GM21529 (cell line): Measurements from ENCODE around the gene LANCL3.

ENCODE experiments used
- ATAC-seq: cut with Tn5 transposase; IDR thresholded peaks from one replicate; pipeline ENCODE4 v1.9.1; 2021; ENCODE audit not compliant: unreplicated experiment

Gene LANCL3

GRCh38 chrX:37678574-37678973 is 107.1 kb downstream of the LANCL3 start:
- ATAC-seq, result no peak

DNA sequence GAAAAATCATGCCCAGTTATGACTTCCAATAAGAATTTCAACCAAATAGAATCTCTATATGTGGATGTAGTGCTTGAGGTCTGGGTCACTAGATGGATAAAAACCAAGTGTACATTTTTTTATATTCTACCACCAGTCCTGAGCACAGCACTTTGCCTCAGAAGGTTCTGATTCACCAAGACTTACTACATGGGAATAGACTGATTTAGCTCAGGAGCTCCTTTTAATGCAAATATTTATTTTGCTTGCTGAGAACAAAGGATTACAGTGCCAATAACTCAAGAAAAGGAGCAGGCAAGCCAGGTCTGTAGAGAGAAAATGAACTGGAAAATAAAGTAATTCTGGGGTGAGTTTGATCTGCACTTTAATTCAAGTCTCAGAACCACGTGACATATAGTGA is 107.8 kb downstream of the LANCL3 start:
- ATAC-seq, result no peak

DNA sequence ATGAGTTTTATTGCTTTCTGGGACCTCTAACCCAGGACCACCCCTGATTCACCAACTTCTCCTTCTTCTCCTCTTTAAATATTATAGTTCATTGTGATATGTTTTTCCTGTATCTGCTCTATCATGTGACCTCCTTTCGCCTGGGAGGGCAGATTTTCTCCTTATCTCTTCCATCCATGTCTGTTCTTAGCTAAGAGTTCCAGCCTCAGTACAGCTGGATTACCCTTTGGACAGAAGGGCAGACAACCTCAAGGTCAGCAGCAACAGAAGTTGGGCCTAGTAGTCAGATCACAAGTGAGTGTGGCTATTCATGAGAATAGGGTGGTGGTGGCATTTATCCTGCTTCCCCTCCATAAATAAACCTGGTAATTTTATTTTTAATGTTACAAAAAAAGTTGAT is 108.4 kb downstream of the LANCL3 start:
- ATAC-seq, result no peak

DNA sequence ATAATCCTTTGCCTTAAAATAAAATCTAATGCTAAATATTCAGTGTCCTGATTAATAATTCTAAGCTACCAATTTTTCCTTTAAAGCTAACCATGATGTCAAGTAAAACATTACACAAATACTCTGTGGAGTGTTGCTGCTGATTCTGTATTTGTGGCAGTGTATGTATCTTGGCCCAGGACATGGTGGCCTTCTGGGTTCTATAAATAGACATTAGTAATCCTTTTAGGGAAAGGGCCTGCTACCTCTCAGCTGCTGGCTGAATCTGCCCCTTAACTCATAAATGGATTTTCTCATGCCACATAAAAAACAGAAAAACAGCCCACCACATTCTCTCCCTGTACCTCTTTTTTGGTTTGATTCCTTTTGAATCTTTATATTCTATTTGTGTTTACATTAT is 113.0 kb downstream of the LANCL3 start:
- no peak for ATAC-seq

DNA sequence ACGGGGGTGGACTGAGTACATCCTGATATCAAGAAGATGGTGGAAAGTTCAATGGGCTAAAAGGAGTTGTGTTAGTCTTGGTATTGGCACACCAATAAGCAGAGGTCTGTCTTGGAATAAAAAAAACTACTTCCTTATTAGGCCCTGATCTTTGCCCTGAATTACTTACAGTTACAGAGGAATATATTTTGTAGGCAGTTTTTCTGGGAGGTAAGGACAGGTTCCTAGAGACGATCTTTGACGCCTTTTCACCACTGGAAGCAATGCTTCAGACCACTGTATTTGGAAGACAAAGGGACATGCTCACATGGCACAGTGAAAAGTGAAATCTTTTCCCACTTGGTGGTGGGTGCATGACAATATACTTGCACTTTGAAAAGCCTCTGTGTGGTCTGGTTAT is 113.5 kb downstream of the LANCL3 start:
- no peak for ATAC-seq

GRCh38 chrX:37685381-37686359 is 114.2 kb downstream of the LANCL3 start, which contains the start of gene XK:
XK (plus strand) TSS chrX:37685791; CDS start chrX:37685962, 171 bp downstream.
- peak; percentile 63 for ATAC-seq

DNA sequence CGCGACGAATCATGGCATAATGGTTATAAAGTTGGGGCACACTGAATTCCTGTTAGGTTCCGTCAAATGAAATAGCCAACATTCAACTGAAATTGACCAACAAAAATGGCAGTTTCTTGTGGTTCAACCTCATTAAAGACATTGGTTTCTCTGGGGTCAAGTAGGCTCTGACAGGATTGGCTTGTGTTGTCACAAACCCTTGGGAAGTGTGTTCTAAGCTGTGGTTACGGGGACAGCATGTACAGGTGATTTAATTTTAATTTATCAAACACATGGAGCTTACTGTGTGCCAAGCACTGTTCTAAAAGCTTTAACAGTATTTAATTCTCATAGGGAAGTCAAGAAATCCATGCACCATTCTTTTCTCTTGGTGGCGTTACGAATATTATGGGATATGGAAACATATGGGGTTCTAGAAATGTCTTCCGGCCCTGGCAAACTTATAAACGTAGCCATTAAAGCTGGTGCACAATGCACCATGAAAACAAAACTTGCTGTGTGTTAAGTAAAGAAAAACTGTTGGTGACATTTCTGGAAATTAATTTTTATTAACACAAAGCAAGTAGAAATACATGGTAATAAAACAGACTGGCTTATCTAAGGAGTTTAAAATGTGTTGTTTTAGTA is 115.0 kb downstream of the LANCL3 start:
- no peak for ATAC-seq

DNA sequence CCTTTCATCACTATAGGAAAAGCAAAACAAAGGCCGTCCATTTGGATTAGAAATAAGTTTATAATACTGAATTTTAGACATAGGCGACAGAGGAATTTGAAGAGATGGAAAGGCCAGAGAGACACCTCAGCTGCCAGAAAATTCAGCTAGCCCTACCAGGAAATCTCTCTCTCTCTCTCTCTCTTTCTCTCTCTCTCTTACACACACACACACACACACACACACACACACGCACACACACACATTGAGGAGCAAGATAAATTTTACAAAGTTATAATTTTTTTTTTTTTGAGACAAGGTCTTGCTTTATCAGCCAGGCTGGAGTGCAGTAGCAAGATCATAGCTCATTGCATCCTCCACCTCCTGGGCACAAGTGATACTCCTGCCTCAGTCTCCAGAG is 115.5 kb downstream of the LANCL3 start:
- ATAC-seq, result no peak

DNA sequence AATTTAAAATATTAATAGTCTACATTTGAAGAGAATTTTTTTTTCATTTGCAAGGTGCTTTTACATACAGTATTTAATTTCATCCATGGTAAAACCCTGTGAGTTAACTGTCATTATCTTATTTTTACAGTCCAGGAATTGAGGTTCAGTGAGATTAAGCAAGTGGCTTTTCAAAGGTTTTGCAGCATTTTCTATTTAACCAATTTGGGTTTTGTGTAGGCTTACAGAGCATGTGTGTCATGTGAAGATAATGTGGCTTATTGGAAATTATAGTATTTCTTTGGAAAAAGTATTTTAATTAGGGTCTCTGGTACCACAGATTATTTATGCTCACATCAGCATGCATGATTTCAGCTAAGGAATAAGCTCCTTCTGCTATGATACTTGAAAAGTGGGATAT is 118.7 kb downstream of the LANCL3 start:
- ATAC-seq, result no peak

GRCh38 chrX:37692918-37693317 is 121.5 kb downstream of the LANCL3 start:
- ATAC-seq, result no peak

- no peak for ATAC-seq
Measured at GRCh38 chrX:37697169-37697760, 125.8 kb downstream of the LANCL3 start.

- no peak for ATAC-seq
Measured at GRCh38 chrX:37701588-37701987, 130.1 kb downstream of the LANCL3 start.

DNA sequence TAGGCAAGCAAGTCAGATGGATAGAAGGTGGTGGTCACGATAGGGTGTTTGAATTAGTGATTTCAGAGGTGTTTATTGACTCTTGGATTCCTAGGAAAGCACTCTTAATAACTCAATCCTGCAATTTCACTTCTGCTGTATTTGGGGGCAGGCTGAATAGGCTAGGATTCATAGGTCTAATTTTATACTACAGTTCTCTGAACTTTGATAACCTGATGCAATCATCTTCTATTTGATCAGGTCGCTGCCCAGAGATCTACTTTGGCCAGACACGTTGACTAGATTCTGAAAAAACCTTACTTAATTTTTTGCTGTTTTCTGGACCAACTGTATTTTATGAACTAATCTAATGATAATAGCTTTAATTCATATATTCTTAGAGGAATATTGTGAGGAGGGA is 140.5 kb downstream of the LANCL3 start:
- no peak for ATAC-seq

DNA sequence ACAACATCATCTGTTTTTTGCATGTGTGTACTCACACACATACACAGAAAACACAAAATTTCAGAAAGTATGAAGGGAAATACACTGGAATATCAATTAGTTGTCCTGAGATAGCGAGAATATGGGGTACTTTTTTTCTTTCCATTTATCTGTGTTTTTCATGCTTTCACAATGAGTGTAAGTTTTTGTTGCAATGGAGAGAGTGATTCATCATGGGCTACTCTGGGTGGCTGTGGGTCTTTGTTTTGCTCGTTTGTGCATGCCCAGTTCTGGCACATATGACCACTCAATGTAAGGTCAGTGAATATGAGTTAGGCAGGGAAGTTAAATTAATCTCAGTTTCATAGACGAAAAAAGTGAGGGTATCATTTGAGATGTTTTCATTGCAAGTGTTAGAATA is 141.0 kb downstream of the LANCL3 start:
- ATAC-seq, result no peak

- no peak for ATAC-seq
Measured at GRCh38 chrX:37714479-37714878, 143.0 kb downstream of the LANCL3 start.

GRCh38 chrX:37716602-37717001 is 145.1 kb downstream of the LANCL3 start:
- ATAC-seq, result no peak

- no peak for ATAC-seq
Measured at GRCh38 chrX:37717708-37718107, 146.2 kb downstream of the LANCL3 start.

DNA sequence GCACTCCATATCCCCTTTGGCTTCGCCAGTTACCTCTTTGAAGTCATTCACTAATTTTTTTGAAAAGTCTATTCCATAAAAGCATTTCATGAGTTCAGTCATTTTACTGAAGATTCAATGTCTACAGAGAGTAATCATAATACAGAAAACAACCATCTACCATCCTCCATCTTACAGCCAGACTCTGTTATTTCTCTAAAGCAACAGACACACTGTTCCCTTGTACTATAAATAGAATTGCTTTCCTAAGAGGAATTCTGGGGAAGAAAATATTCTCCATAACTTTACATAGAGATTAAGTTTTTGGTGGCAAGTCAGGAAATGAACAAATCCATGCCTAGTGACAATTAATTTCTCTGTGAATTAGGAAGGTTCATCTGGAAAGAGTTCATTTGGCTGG is 151.1 kb downstream of the LANCL3 start:
- no peak for ATAC-seq

DNA sequence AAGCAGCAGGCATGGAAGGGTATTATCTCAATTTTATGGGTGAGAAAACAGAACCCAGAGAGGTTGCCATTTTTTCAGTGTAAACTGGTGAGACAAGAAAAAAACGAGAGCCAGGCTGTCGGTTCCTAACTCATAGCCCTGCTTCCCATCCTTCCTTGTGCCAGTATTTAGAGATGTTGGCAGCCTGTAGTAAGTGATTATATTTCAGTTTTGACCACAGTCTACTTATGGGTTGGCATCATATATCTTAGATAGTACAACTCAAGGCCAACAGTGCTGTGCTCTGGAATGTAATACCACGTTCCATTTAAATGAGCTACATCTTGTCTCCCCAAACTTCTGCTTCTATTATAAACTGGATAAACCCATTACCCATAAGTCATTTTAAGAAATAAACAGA is 154.9 kb downstream of the LANCL3 start:
- ATAC-seq, result no peak
